Amniotic epithelial cell (primary cell): ENCODE results near the gene MAP2K2.

Experiments used
- DNase-seq: peaks from one replicate; pipeline ENCODE4 v3.0.0-alpha.2; 2010; ENCODE audit warnings: low read depth

MAP2K2 gene

GRCh38 chr19:4077800-4078684, 45.9 kb downstream of the MAP2K2 start:
- no peak for DNase-seq

GRCh38 chr19:4077007-4077374, 46.9 kb downstream of the MAP2K2 start:
- DNase-seq = no peak

GRCh38 chr19:4075373-4075772, 48.5 kb downstream of the MAP2K2 start:
- no peak for DNase-seq

- no peak for DNase-seq
Observed at GRCh38 chr19:4071610-4072009, 52.3 kb downstream of the MAP2K2 start.

- no peak for DNase-seq
Observed at GRCh38 chr19:4069331-4069959, 54.5 kb downstream of the MAP2K2 start.

- DNase-seq = no peak
Observed at GRCh38 chr19:4068047-4068966, 55.6 kb downstream of the MAP2K2 start.

GRCh38 chr19:4067396-4068046, 56.4 kb downstream of the MAP2K2 start:
- DNase-seq = no peak

GRCh38 chr19:4066682-4067395, 57.1 kb downstream of the MAP2K2 start, which contains the start of gene ZBTB7A:
Gene ZBTB7A (minus strand): TSS chr19:4066899. CDS start chr19:4055232, 11,667 bp downstream.
- peak; percentile 71 for DNase-seq

- DNase-seq = no peak
Observed at GRCh38 chr19:4066176-4066606, 57.7 kb downstream of the MAP2K2 start.

- DNase-seq = peak; percentile 96
Observed at GRCh38 chr19:4065430-4066175, 58.3 kb downstream of the MAP2K2 start.

- no peak for DNase-seq
Observed at GRCh38 chr19:4064496-4065260, 59.2 kb downstream of the MAP2K2 start.

GRCh38 chr19:4064149-4064495, 59.8 kb downstream of the MAP2K2 start:
- no peak for DNase-seq

- no peak for DNase-seq
Observed at GRCh38 chr19:4063369-4064148, 60.4 kb downstream of the MAP2K2 start.

GRCh38 chr19:4062419-4063368, 61.2 kb downstream of the MAP2K2 start:
- no peak for DNase-seq

- DNase-seq = no peak
Observed at GRCh38 chr19:4061683-4062418, 62.1 kb downstream of the MAP2K2 start.

GRCh38 chr19:4061178-4061682, 62.7 kb downstream of the MAP2K2 start:
- DNase-seq = peak; percentile 58
